K562 (cell line): ENCODE measurements around the gene CDCP1. TPM values are rescaled to one million over a fixed set of nuclear protein-coding genes. Genes with fewer than 3 reads are reported as not detected.

Experiments used
- MEIS2 ChIP-seq: fragments of 450-650 bp; IDR thresholded peaks from 2 replicates; pipeline ENCODE4 v1.6.1; 2014; ENCODE audit warnings: mild to moderate bottlenecking; ENCODE audit not compliant: partially characterized antibody
- RFX1 ChIP-seq: fragments of 450-650 bp; IDR thresholded peaks from 2 replicates; pipeline ENCODE4 v1.6.1; 2016; ENCODE audit warnings: mild to moderate bottlenecking, moderate library complexity
- ZNF507 ChIP-seq: conservative IDR thresholded peaks from 2 replicates; pipeline ENCODE4 v1.6.1; 2017; ENCODE audit warnings: missing genetic modification characterization, missing compliant biosample characterization
- ZNF584 ChIP-seq: fragments of 200-800 bp; sonication (Bioruptor generic); IDR thresholded peaks from 2 replicates; pipeline ENCODE4 v1.6.1; 2016; ENCODE audit warnings: low read depth, mild to moderate bottlenecking, missing genetic modification characterization, missing compliant biosample characterization
- polyA plus RNA-seq, 8 experiments: library from polyadenylated mRNA; depleted of rRNA in 4 of 8; stranded (reverse) in 5 of 8; unstranded in 3 of 8; fragments of >200 nt; fragmentation: Nextera tagmentation in 2 of 8; fragmentation: Illumina TruSeq in 1 of 8; extraction: Ambion mirVana in 2 of 8; extraction: Trizol in 1 of 8; gene quantifications; 2 replicates each; pipeline versions ENCODE4 v1.2.1 to v1.2.3, GENCODE V29; 2011 to 2014; ENCODE audit warnings: inconsistent platforms in 1 of 8, missing spikeins in 1 of 8
- total RNA-seq, 7 experiments: library from RNA; depleted of rRNA in 6 of 7; stranded (reverse); fragments of >200 nt in 6 of 7; fragmentation: Illumina TruSeq in 2 of 7; extraction: Trizol in 2 of 7; gene quantifications; 2 replicates each; pipeline versions ENCODE4 v1.2.1 to v1.2.3, GENCODE V29; 2011 to 2021; ENCODE audit warnings: low replicate concordance in 1 of 7
- TF ChIP-seq, protein P1 (sequence below): fragments of 450-650 bp; IDR thresholded peaks from 2 replicates; pipeline ENCODE4 v1.6.1; 2018; ENCODE audit not compliant: partially characterized antibody
- TF ChIP-seq, protein P2 (sequence below): sonication (generic); formaldehyde crosslinking; IDR thresholded peaks from 2 replicates; pipeline ENCODE4 v1.8.0; 2023; ENCODE audit warnings: mild to moderate bottlenecking, missing genetic modification reagents
- TF ChIP-seq, protein P3 (sequence below): sonication (generic); formaldehyde crosslinking; IDR thresholded peaks from 2 replicates; pipeline ENCODE4 v1.8.0; 2022; ENCODE audit warnings: missing genetic modification reagents, mild to moderate bottlenecking, borderline replicate concordance
- TF ChIP-seq, protein P4 (sequence below): fragments of 450-650 bp; formaldehyde crosslinking; IDR thresholded peaks from 2 replicates; pipeline ENCODE4 v1.4.0; 2020; ENCODE audit warnings: mild to moderate bottlenecking, moderate library complexity
- TF ChIP-seq, protein P5 (sequence below): fragments of 450-650 bp; IDR thresholded peaks from 2 replicates; pipeline ENCODE4 v1.6.1; 2017; ENCODE audit warnings: antibody characterized with exemption, mild to moderate bottlenecking
- TF ChIP-seq, protein P6 (sequence below): IDR thresholded peaks from 3 replicates; pipeline ENCODE4 v1.6.1; 2011; ENCODE audit warnings: borderline replicate concordance, mild to moderate bottlenecking; ENCODE audit not compliant: insufficient read length, insufficient read depth

Gene CDCP1
- total and polyA plus RNA-seq, 9 of the 15 experiments (the other 6 are each of a cell fraction or from before 2014, with no cell fraction given) = 3.9 to 16.4 (median 5.2) TPM

DNA sequence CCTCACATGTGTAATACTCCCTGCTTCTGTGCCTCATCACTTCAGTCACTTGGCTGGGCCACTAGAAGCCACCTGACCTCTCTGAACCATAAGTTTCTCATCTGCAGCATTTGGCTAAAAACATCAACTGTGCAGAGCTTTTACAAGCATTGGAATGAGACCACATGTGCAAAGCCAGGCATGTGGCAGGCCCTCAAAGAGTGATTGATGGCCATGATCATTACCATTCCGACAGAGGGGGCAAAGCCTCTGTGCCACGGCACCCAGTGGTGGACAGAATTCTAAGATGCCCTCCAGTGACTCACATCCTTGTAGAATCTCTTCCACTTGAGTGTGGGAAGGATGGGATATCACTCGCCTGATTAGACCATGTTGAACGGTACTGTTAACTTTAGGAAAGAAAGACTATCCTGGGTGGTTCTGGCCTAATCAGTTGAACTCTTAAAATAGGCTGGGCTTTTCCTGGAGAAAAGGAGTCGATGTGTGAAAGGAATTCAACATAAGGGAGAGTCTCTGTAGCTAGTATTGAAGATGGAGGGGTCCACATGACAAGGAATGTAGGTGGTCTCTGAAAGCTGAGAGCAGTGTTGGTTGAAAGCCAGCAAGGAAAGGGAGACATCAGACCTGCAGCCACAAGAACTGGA, 13.5 kb downstream of the CDCP1 start (continued):
- TF ChIP-seq ZNF584 (CRISPR knock-in tag) (peak; percentile 28; the same call in 1 of the 2 replicates), MEIS2 (peak; percentile 84), RFX1 (no peak), ZNF507 (tag) (no peak)
- TF ChIP-seq, protein P1, sequence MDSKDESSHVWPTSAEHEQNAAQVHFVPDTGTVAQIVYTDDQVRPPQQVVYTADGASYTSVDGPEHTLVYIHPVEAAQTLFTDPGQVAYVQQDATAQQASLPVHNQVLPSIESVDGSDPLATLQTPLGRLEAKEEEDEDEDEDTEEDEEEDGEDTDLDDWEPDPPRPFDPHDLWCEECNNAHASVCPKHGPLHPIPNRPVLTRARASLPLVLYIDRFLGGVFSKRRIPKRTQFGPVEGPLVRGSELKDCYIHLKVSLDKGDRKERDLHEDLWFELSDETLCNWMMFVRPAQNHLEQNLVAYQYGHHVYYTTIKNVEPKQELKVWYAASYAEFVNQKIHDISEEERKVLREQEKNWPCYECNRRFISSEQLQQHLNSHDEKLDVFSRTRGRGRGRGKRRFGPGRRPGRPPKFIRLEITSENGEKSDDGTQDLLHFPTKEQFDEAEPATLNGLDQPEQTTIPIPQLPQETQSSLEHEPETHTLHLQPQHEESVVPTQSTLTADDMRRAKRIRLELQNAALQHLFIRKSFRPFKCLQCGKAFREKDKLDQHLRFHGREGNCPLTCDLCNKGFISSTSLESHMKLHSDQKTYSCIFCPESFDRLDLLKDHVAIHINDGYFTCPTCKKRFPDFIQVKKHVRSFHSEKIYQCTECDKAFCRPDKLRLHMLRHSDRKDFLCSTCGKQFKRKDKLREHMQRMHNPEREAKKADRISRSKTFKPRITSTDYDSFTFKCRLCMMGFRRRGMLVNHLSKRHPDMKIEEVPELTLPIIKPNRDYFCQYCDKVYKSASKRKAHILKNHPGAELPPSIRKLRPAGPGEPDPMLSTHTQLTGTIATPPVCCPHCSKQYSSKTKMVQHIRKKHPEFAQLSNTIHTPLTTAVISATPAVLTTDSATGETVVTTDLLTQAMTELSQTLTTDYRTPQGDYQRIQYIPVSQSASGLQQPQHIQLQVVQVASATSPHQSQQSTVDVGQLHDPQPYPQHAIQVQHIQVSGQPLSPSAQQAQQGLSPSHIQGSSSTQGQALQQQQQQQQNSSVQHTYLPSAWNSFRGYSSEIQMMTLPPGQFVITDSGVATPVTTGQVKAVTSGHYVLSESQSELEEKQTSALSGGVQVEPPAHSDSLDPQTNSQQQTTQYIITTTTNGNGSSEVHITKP = no peak
- TF ChIP-seq, protein P2, sequence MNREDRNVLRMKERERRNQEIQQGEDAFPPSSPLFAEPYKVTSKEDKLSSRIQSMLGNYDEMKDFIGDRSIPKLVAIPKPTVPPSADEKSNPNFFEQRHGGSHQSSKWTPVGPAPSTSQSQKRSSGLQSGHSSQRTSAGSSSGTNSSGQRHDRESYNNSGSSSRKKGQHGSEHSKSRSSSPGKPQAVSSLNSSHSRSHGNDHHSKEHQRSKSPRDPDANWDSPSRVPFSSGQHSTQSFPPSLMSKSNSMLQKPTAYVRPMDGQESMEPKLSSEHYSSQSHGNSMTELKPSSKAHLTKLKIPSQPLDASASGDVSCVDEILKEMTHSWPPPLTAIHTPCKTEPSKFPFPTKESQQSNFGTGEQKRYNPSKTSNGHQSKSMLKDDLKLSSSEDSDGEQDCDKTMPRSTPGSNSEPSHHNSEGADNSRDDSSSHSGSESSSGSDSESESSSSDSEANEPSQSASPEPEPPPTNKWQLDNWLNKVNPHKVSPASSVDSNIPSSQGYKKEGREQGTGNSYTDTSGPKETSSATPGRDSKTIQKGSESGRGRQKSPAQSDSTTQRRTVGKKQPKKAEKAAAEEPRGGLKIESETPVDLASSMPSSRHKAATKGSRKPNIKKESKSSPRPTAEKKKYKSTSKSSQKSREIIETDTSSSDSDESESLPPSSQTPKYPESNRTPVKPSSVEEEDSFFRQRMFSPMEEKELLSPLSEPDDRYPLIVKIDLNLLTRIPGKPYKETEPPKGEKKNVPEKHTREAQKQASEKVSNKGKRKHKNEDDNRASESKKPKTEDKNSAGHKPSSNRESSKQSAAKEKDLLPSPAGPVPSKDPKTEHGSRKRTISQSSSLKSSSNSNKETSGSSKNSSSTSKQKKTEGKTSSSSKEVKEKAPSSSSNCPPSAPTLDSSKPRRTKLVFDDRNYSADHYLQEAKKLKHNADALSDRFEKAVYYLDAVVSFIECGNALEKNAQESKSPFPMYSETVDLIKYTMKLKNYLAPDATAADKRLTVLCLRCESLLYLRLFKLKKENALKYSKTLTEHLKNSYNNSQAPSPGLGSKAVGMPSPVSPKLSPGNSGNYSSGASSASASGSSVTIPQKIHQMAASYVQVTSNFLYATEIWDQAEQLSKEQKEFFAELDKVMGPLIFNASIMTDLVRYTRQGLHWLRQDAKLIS (CRISPR knock-in tag) = no peak
- TF ChIP-seq, protein P3, sequence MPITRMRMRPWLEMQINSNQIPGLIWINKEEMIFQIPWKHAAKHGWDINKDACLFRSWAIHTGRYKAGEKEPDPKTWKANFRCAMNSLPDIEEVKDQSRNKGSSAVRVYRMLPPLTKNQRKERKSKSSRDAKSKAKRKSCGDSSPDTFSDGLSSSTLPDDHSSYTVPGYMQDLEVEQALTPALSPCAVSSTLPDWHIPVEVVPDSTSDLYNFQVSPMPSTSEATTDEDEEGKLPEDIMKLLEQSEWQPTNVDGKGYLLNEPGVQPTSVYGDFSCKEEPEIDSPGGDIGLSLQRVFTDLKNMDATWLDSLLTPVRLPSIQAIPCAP = no peak
- TF ChIP-seq, protein P4, sequence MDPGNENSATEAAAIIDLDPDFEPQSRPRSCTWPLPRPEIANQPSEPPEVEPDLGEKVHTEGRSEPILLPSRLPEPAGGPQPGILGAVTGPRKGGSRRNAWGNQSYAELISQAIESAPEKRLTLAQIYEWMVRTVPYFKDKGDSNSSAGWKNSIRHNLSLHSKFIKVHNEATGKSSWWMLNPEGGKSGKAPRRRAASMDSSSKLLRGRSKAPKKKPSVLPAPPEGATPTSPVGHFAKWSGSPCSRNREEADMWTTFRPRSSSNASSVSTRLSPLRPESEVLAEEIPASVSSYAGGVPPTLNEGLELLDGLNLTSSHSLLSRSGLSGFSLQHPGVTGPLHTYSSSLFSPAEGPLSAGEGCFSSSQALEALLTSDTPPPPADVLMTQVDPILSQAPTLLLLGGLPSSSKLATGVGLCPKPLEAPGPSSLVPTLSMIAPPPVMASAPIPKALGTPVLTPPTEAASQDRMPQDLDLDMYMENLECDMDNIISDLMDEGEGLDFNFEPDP (CRISPR knock-in tag) = no peak
- TF ChIP-seq, protein P5, sequence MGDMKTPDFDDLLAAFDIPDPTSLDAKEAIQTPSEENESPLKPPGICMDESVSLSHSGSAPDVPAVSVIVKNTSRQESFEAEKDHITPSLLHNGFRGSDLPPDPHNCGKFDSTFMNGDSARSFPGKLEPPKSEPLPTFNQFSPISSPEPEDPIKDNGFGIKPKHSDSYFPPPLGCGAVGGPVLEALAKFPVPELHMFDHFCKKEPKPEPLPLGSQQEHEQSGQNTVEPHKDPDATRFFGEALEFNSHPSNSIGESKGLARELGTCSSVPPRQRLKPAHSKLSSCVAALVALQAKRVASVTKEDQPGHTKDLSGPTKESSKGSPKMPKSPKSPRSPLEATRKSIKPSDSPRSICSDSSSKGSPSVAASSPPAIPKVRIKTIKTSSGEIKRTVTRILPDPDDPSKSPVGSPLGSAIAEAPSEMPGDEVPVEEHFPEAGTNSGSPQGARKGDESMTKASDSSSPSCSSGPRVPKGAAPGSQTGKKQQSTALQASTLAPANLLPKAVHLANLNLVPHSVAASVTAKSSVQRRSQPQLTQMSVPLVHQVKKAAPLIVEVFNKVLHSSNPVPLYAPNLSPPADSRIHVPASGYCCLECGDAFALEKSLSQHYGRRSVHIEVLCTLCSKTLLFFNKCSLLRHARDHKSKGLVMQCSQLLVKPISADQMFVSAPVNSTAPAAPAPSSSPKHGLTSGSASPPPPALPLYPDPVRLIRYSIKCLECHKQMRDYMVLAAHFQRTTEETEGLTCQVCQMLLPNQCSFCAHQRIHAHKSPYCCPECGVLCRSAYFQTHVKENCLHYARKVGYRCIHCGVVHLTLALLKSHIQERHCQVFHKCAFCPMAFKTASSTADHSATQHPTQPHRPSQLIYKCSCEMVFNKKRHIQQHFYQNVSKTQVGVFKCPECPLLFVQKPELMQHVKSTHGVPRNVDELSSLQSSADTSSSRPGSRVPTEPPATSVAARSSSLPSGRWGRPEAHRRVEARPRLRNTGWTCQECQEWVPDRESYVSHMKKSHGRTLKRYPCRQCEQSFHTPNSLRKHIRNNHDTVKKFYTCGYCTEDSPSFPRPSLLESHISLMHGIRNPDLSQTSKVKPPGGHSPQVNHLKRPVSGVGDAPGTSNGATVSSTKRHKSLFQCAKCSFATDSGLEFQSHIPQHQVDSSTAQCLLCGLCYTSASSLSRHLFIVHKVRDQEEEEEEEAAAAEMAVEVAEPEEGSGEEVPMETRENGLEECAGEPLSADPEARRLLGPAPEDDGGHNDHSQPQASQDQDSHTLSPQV = peak; percentile 89
- TF ChIP-seq, protein P6, sequence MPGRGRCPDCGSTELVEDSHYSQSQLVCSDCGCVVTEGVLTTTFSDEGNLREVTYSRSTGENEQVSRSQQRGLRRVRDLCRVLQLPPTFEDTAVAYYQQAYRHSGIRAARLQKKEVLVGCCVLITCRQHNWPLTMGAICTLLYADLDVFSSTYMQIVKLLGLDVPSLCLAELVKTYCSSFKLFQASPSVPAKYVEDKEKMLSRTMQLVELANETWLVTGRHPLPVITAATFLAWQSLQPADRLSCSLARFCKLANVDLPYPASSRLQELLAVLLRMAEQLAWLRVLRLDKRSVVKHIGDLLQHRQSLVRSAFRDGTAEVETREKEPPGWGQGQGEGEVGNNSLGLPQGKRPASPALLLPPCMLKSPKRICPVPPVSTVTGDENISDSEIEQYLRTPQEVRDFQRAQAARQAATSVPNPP = no peak
